HK-2 (cell line): Measurements from ENCODE around the gene NFIC.

ENCODE experiments used
- DNase-seq: peaks from one replicate; pipeline ENCODE4 v3.0.0-alpha.2; 2018; ENCODE audit not compliant: unreplicated experiment

The NFIC gene

GRCh38 chr19:3467437-3468198, 101.2 kb downstream of the NFIC start:
- DNase-seq, result no peak

GRCh38 chr19:3468211-3468610, 101.8 kb downstream of the NFIC start:
- DNase-seq, result no peak

GRCh38 chr19:3469638-3470499, 103.5 kb downstream of the NFIC start:
- no peak for DNase-seq

GRCh38 chr19:3470500-3471128, 104.2 kb downstream of the NFIC start:
- no peak for DNase-seq

GRCh38 chr19:3471954-3472655, 105.7 kb downstream of the NFIC start:
- no peak for DNase-seq

GRCh38 chr19:3474010-3474409, 107.6 kb downstream of the NFIC start:
- DNase-seq, result no peak

- no peak for DNase-seq
Measured at GRCh38 chr19:3474614-3475013, 108.2 kb downstream of the NFIC start.

- DNase-seq, result no peak
Measured at GRCh38 chr19:3475449-3475848, 109.1 kb downstream of the NFIC start.

GRCh38 chr19:3476830-3477229, 110.4 kb downstream of the NFIC start:
- no peak for DNase-seq

- no peak for DNase-seq
Measured at GRCh38 chr19:3477506-3477905, 111.1 kb downstream of the NFIC start.

- no peak for DNase-seq
Measured at GRCh38 chr19:3477951-3478350, 111.6 kb downstream of the NFIC start.

GRCh38 chr19:3478409-3479176, 112.2 kb downstream of the NFIC start:
- DNase-seq, result no peak

GRCh38 chr19:3479177-3479833, 112.9 kb downstream of the NFIC start:
- no peak for DNase-seq

GRCh38 chr19:3479834-3480215, 113.4 kb downstream of the NFIC start:
- no peak for DNase-seq

- peak; percentile 62 for DNase-seq
Measured at GRCh38 chr19:3480383-3481091, 114.2 kb downstream of the NFIC start, which contains the start of gene SMIM24. TSS of gene SMIM24 (minus strand) at chr19:3480525. CDS start at chr19:3480463, 62 bp downstream.

GRCh38 chr19:3481241-3482090, 115.1 kb downstream of the NFIC start:
- DNase-seq, result no peak

- DNase-seq, result no peak
Measured at GRCh38 chr19:3482507-3483225, 116.3 kb downstream of the NFIC start.

- DNase-seq, result no peak
Measured at GRCh38 chr19:3483226-3483628, 116.8 kb downstream of the NFIC start, which contains the start of gene SMIM44. TSS of gene SMIM44 (minus strand) at chr19:3483441. CDS start at chr19:3483403, 38 bp downstream.
